PC-9 (cell line): ENCODE data around the gene SEC14L3. TPM values are rescaled to one million over a fixed set of nuclear protein-coding genes. Genes with fewer than 3 reads are reported as not detected.

ENCODE experiments used
- BruUV-seq: library from RNA; stranded (reverse); fragments of 400-500 nt; replicated peaks from 2 replicates; lab custom pipeline; 2021; lab: Mats Ljungman, UMichigan
- CTCF ChIA-PET: fragments of 300-600 bp; sonication (Branson Sonifier 250); formaldehyde crosslinking; loops from one replicate; lab custom pipeline; 2022; ENCODE audit warnings: antibody characterized with exemption; lab: Charles Lee
- POLR2A ChIA-PET: fragments of 300-600 bp; sonication (Branson Sonifier 250); formaldehyde crosslinking; loops from one replicate; lab custom pipeline; 2022; ENCODE audit warnings: antibody characterized with exemption; ENCODE audit not compliant: unreplicated experiment; lab: Charles Lee
- DNase-seq, 2 experiments: peaks; one replicate each; pipeline versions ENCODE4 v3.0.0 to v3.0.0-alpha.2; 2015 to 2022; ENCODE audit warnings: mixed read lengths in 1 of 2
- H2AFZ ChIP-seq: fragments of 200-600 bp; sonication (generic); 2 replicates; pipeline ENCODE4 v1.8.1; 2017; ENCODE audit warnings: antibody characterized with exemption
- H3F3A ChIP-seq: fragments of 200-600 bp; sonication (generic); 2 replicates; pipeline ENCODE4 v1.8.1; 2017; ENCODE audit warnings: antibody characterized with exemption, mild to moderate bottlenecking, low read depth; ENCODE audit not compliant: insufficient read depth
- H3K27ac ChIP-seq: fragments of 200-600 bp; sonication (generic); 2 replicates; pipeline ENCODE4 v1.6.1; 2016; ENCODE audit warnings: mixed run types
- H3K27me3 ChIP-seq: fragments of 200-600 bp; sonication (generic); 2 replicates; pipeline ENCODE4 v1.6.1; 2016; ENCODE audit warnings: low read depth, mixed run types; ENCODE audit not compliant: insufficient read depth
- H3K36me3 ChIP-seq: fragments of 200-600 bp; sonication (generic); 2 replicates; pipeline ENCODE4 v1.6.1; 2016; ENCODE audit warnings: low read depth, mixed run types
- H3K4me1 ChIP-seq: fragments of 200-600 bp; sonication (generic); replicated peaks from 2 replicates; pipeline ENCODE4 v1.6.1; 2016; ENCODE audit warnings: mixed run types; ENCODE audit not compliant: insufficient read depth
- H3K4me2 ChIP-seq: fragments of 200-600 bp; sonication (generic); 2 replicates; pipeline ENCODE4 v1.6.1; 2017; ENCODE audit warnings: mixed run types
- H3K4me3 ChIP-seq: fragments of 200-600 bp; sonication (generic); 2 replicates; pipeline ENCODE4 v1.6.1; 2016; ENCODE audit warnings: mixed run types
- H3K79me2 ChIP-seq: fragments of 200-600 bp; sonication (generic); 2 replicates; pipeline ENCODE4 v1.6.1; 2017; ENCODE audit warnings: low read depth, mixed run types
- H3K9me2 ChIP-seq: fragments of 200-600 bp; sonication (generic); 2 replicates; pipeline ENCODE4 v1.8.1; 2017; ENCODE audit warnings: mild to moderate bottlenecking; ENCODE audit not compliant: insufficient read depth
- H3K9me3 ChIP-seq: fragments of 200-600 bp; sonication (generic); 2 replicates; pipeline ENCODE4 v1.8.1; 2016; ENCODE audit warnings: low read depth; ENCODE audit not compliant: insufficient read depth
- H4K20me1 ChIP-seq: fragments of 200-600 bp; sonication (generic); 2 replicates; pipeline ENCODE4 v1.8.1; 2017; ENCODE audit not compliant: insufficient read depth
- CTCF ChIP-seq: fragments of 200-600 bp; sonication (generic); conservative IDR thresholded peaks from 2 replicates; pipeline ENCODE4 v1.6.1; 2017; ENCODE audit warnings: mixed run types, antibody characterized with exemption, mild to moderate bottlenecking, moderate library complexity
- EZH2 ChIP-seq: fragments of 200-600 bp; sonication (generic); IDR thresholded peaks from 2 replicates; pipeline ENCODE4 v1.8.0; 2017; ENCODE audit warnings: antibody characterized with exemption, low read depth
- intact Hi-C: fragments of 100-400 bp; cut with micrococcal nuclease; formaldehyde crosslinking; loops from one replicate; pipeline ENCODE4 v1.10.0; 2022; ENCODE audit not compliant: unreplicated experiment
- total RNA-seq: library from RNA; stranded (reverse); gene quantifications from 2 replicates; pipeline ENCODE4 v1.2.3, GENCODE V29; 2021

Gene SEC14L3
- total RNA-seq, 1 experiment from 2014 or later: not detected

- ChIA-PET POLR2A (no interaction called here), CTCF (no interaction called here)
- H3K9me3 ChIP-seq: no peaks in the 10 kb centered on the region
- no peak overlapping the region for H3K4me3 ChIP-seq
- H3K36me3 ChIP-seq: no peaks in the 10 kb centered on the region
- TF ChIP-seq CTCF (no peak), EZH2 (no peak)
- no peaks in the 10 kb centered on the region for H3K9me2 ChIP-seq
- H3K79me2 ChIP-seq: no peaks in the 10 kb centered on the region
- no TSS peak for BruUV-seq
- peaks cover 15% of the 10 kb centered on the region for H3F3A ChIP-seq
- H3K4me1 ChIP-seq: peaks cover 8% of the 10 kb centered on the region
- H3K4me2 ChIP-seq: no peak overlapping the region
- H3K27ac ChIP-seq: no peak overlapping the region
- no peak for DNase-seq
- H3K27me3 ChIP-seq: no peaks in the 10 kb centered on the region
- no peak overlapping the region for H2AFZ ChIP-seq
- H4K20me1 ChIP-seq: no peaks in the 10 kb centered on the region
- intact Hi-C loops: no loop called here
Observed at GRCh38 chr22:30433773-30434172, 38.0 kb downstream of the SEC14L3 start.

- POLR2A ChIA-PET: no interaction called here
- no peak overlapping the region for H3K27ac ChIP-seq
- no peaks in the 10 kb centered on the region for H3K36me3 ChIP-seq
- H3K4me2 ChIP-seq: no peak overlapping the region
- DNase-seq: no peak
- peaks cover 3% of the 10 kb centered on the region for H3K4me1 ChIP-seq
- H3K9me2 ChIP-seq: no peaks in the 10 kb centered on the region
- TF ChIP-seq CTCF (no peak), EZH2 (no peak)
- H3K9me3 ChIP-seq: no peaks in the 10 kb centered on the region
- H4K20me1 ChIP-seq: no peaks in the 10 kb centered on the region
- intact Hi-C loops: no loop called here
- no peaks in the 10 kb centered on the region for H3K27me3 ChIP-seq
- BruUV-seq: no TSS peak
- CTCF ChIA-PET: interaction anchor here (0.6 kb wide), 1 partner anchor 16 kb away, joined by 4 read pairs; no protein-coding TSS in a partner anchor
- H3K4me3 ChIP-seq: no peak overlapping the region
- H2AFZ ChIP-seq: no peak overlapping the region
- H3K79me2 ChIP-seq: no peaks in the 10 kb centered on the region
- peaks cover 12% of the 10 kb centered on the region for H3F3A ChIP-seq
Observed at GRCh38 chr22:30433227-30433626, 38.6 kb downstream of the SEC14L3 start.

- intact Hi-C loops: no loop called here
- ChIA-PET CTCF (interaction anchor here (0.6 kb wide), 1 partner anchor 17 kb away, joined by 4 read pairs; no protein-coding TSS in a partner anchor), POLR2A (no interaction called here)
- DNase-seq: no peak
- Histone ChIP-seq H3K9me3 (no peaks in the 10 kb centered on the region), H4K20me1 (no peaks in the 10 kb centered on the region), H3K4me3 (no peak overlapping the region), H3K9me2 (no peaks in the 10 kb centered on the region), H2AFZ (no peak overlapping the region), H3K27me3 (no peaks in the 10 kb centered on the region), H3K36me3 (no peaks in the 10 kb centered on the region), H3K27ac (no peak overlapping the region), H3K79me2 (no peaks in the 10 kb centered on the region), H3K4me1 (no peaks in the 10 kb centered on the region), H3K4me2 (no peak overlapping the region), H3F3A (peaks cover 6% of the 10 kb centered on the region)
- TF ChIP-seq CTCF (no peak), EZH2 (no peak)
- no TSS peak for BruUV-seq
Observed at GRCh38 chr22:30432520-30432919, 39.3 kb downstream of the SEC14L3 start.
